Measurements from ENCODE around the gene ADI1.

GRCh38 chr2:3465328-3465727 is 54.0 kb downstream of the ADI1 start:
- no peak for TF ChIP-seq CTCF (IDR thresholded peaks at IDR 0.05)
- no peak for TF ChIP-seq POLR2A (IDR thresholded peaks at IDR 0.05)

All from body of pancreas (tissue), 4 donors.